GM23338 (cell line): Measurements from ENCODE around the gene CREB3L2. TPM values are rescaled to one million over a fixed set of nuclear protein-coding genes. Genes with fewer than 3 reads are reported as not detected.

Experiments
- ATAC-seq: fragments of 200-7000 bp; cut with Tn5 transposase; 3 replicates; pipeline ENCODE4 v1.9.1; 2020
- DNase-seq: peaks from one replicate; pipeline ENCODE4 v3.0.0-alpha.2; 2015; ENCODE audit warnings: low spot score
- H2AFZ ChIP-seq: fragments of 200-600 bp; sonication (generic); 2 replicates; pipeline ENCODE4 v1.8.0; 2016; ENCODE audit warnings: antibody characterized with exemption, mild to moderate bottlenecking, moderate library complexity
- H3F3A ChIP-seq: fragments of 200-600 bp; sonication (generic); replicated peaks from 2 replicates; pipeline ENCODE4 v1.8.0; 2017; ENCODE audit warnings: antibody characterized with exemption, mixed run types, low read depth
- H3K27ac ChIP-seq: fragments of 200-600 bp; sonication (generic); 2 replicates; pipeline ENCODE4 v1.6.1; 2016; ENCODE audit warnings: low read depth
- H3K27me3 ChIP-seq: fragments of 200-600 bp; sonication (generic); 2 replicates; pipeline ENCODE4 v1.8.0; 2016; ENCODE audit warnings: mild to moderate bottlenecking, mixed run types, moderate library complexity; ENCODE audit not compliant: insufficient read depth
- H3K36me3 ChIP-seq: fragments of 200-600 bp; sonication (generic); 2 replicates; pipeline ENCODE4 v1.8.0; 2016; ENCODE audit warnings: mild to moderate bottlenecking; ENCODE audit not compliant: insufficient read depth
- H3K4me1 ChIP-seq: fragments of 200-600 bp; sonication (generic); 2 replicates; pipeline ENCODE4 v1.8.0; 2016; ENCODE audit warnings: mild to moderate bottlenecking, moderate library complexity; ENCODE audit not compliant: insufficient read depth
- H3K4me2 ChIP-seq: fragments of 200-600 bp; sonication (generic); 2 replicates; pipeline ENCODE4 v1.7.1; 2017; ENCODE audit warnings: mixed run types
- H3K4me3 ChIP-seq: fragments of 200-600 bp; sonication (generic); 2 replicates; pipeline ENCODE4 v1.6.1; 2016; ENCODE audit warnings: mixed run types
- H3K79me2 ChIP-seq: fragments of 200-600 bp; sonication (generic); replicated peaks from 2 replicates; pipeline ENCODE4 v1.8.0; 2017; ENCODE audit warnings: mild to moderate bottlenecking; ENCODE audit not compliant: insufficient read depth
- H3K9me2 ChIP-seq: fragments of 200-600 bp; sonication (generic); 2 replicates; pipeline ENCODE4 v1.8.0; 2017; ENCODE audit not compliant: insufficient read depth
- H4K20me1 ChIP-seq: fragments of 200-600 bp; sonication (generic); replicated peaks from 2 replicates; pipeline ENCODE4 v1.8.0; 2017; ENCODE audit warnings: mild to moderate bottlenecking; ENCODE audit not compliant: insufficient read depth
- H3K27ac Mint-ChIP-seq: 2 replicates; pipeline ENCODE4 v1.8.0; 2020; ENCODE audit warnings: inconsistent platforms, mild to moderate bottlenecking, moderate library complexity, mixed read lengths
- H3K27me3 Mint-ChIP-seq: 3 replicates; pipeline ENCODE4 v1.8.0; 2022; ENCODE audit warnings: low read depth, mild to moderate bottlenecking, moderate library complexity, mixed read lengths, inconsistent platforms; ENCODE audit not compliant: insufficient read depth, poor library complexity
- H3K36me3 Mint-ChIP-seq: 3 replicates; pipeline ENCODE4 v1.8.0; 2021; ENCODE audit warnings: low read depth, mild to moderate bottlenecking, inconsistent platforms, moderate library complexity, mixed read lengths
- H3K4me1 Mint-ChIP-seq: 3 replicates; pipeline ENCODE4 v1.8.0; 2020; ENCODE audit warnings: mild to moderate bottlenecking, inconsistent platforms, mixed read lengths
- H3K4me3 Mint-ChIP-seq: 3 replicates; pipeline ENCODE4 v1.8.0; 2021; ENCODE audit warnings: moderate library complexity, mild to moderate bottlenecking, inconsistent platforms, mixed read lengths
- H3K9me3 Mint-ChIP-seq: 3 replicates; pipeline ENCODE4 v1.8.0; 2020; ENCODE audit warnings: moderate library complexity, mild to moderate bottlenecking, inconsistent platforms, mixed read lengths
- CREB1 ChIP-seq: fragments of 250-450 bp; sonication (Bioruptor Pico); IDR thresholded peaks from 2 replicates; pipeline ENCODE4 v1.5.0; 2020; ENCODE audit warnings: low read depth, mild to moderate bottlenecking, moderate library complexity
- EZH2 ChIP-seq: fragments of 200-600 bp; sonication (generic); IDR thresholded peaks from one replicate; pipeline ENCODE4 v1.8.0; 2017; ENCODE audit warnings: antibody characterized with exemption, mild to moderate bottlenecking, low read depth; ENCODE audit not compliant: unreplicated experiment
- EZH2phosphoT487 ChIP-seq: fragments of 200-600 bp; sonication (generic); IDR thresholded peaks from one replicate; pipeline ENCODE4 v1.8.1; 2018; ENCODE audit warnings: antibody characterized with exemption; ENCODE audit not compliant: unreplicated experiment
- JUNB ChIP-seq: IDR thresholded peaks from one replicate; pipeline ENCODE4 v1.6.1; 2016; ENCODE audit warnings: antibody characterized with exemption; ENCODE audit not compliant: unreplicated experiment
- NANOG ChIP-seq: IDR thresholded peaks from 2 replicates; pipeline ENCODE4 v1.6.1; 2016; ENCODE audit warnings: antibody characterized with exemption, borderline replicate concordance
- STAT1 ChIP-seq: IDR thresholded peaks from one replicate; pipeline ENCODE4 v1.6.1; 2016; ENCODE audit warnings: antibody characterized with exemption; ENCODE audit not compliant: unreplicated experiment
- ZNF114 ChIP-seq: fragments of 250-450 bp; sonication (Bioruptor Pico); IDR thresholded peaks from 2 replicates; pipeline ENCODE4 v1.5.0; 2020; ENCODE audit warnings: mild to moderate bottlenecking, moderate library complexity
- ZNF331 ChIP-seq: fragments of 250-450 bp; sonication (Bioruptor Pico); IDR thresholded peaks from 2 replicates; pipeline ENCODE4 v1.5.0; 2020; ENCODE audit warnings: low read depth, mild to moderate bottlenecking, moderate library complexity
- ZNF462 ChIP-seq: fragments of 250-450 bp; sonication (Bioruptor Pico); IDR thresholded peaks from 2 replicates; pipeline ENCODE4 v1.5.0; 2020; ENCODE audit warnings: mild to moderate bottlenecking, moderate library complexity
- polyA plus RNA-seq: library from polyadenylated mRNA; unstranded; fragments of >200 nt; fragmentation: Nextera tagmentation; extraction: Ambion mirVana; gene quantifications from 2 replicates; pipeline ENCODE4 v1.2.1, GENCODE V29; 2016
- total RNA-seq: library from RNA; depleted of rRNA; stranded (reverse); fragments of >200 nt; shearing (Covaris generic); gene quantifications from 2 replicates; pipeline ENCODE4 v1.2.3, GENCODE V29; 2014

Gene CREB3L2
- total and polyA plus RNA-seq, 2 experiments from 2014 or later: 14.5 to 27.1 TPM

GRCh38 chr7:137937202-137937560 lies 64.7 kb downstream of the CREB3L2 start (continued):
- TF ChIP-seq ZNF462 (CRISPR knock-in tag): no peak
- no peak for TF ChIP-seq ZNF331 (CRISPR knock-in tag)
- no peak for TF ChIP-seq EZH2
- TF ChIP-seq CREB1 (CRISPR knock-in tag): no peak
- TF ChIP-seq EZH2phosphoT487: no peak
- TF ChIP-seq JUNB: no peak

- H3K36me3 ChIP-seq: no peaks in the 10 kb centered on the region
- peaks cover 10% of the 10 kb centered on the region for H4K20me1 ChIP-seq
- H3K27me3 ChIP-seq: no peaks in the 10 kb centered on the region
- no peak for TF ChIP-seq STAT1
- no peak for TF ChIP-seq ZNF331 (CRISPR knock-in tag)
- TF ChIP-seq NANOG: no peak
- TF ChIP-seq EZH2phosphoT487: no peak
- no peak for TF ChIP-seq ZNF114 (CRISPR knock-in tag)
- TF ChIP-seq CREB1 (CRISPR knock-in tag): no peak
- H3K27me3 Mint-ChIP-seq: no peaks in the 10 kb centered on the region
- peaks cover 99% of the 10 kb centered on the region for H3K79me2 ChIP-seq
- DNase-seq (no peak), ATAC-seq (peak; percentile 58)
- no peak overlapping the region for H2AFZ ChIP-seq
- H3K27ac Mint-ChIP-seq: no peak overlapping the region; the same call in 1 of the 2 replicates
- peaks cover 8% of the 10 kb centered on the region; the same call in 1 of the 2 replicates for H3K9me2 ChIP-seq
- no peak overlapping the region for H3K4me3 ChIP-seq
- peaks cover 46% of the 10 kb centered on the region for H3K4me1 ChIP-seq
- H3K4me3 Mint-ChIP-seq: no peak overlapping the region
- H3K36me3 Mint-ChIP-seq: no peaks in the 10 kb centered on the region
- no peaks in the 10 kb centered on the region for H3F3A ChIP-seq
- H3K4me2 ChIP-seq: no peak overlapping the region; the same call in 1 of the 2 replicates
- no peaks in the 10 kb centered on the region for H3K9me3 Mint-ChIP-seq
- peaks cover 28% of the 10 kb centered on the region for H3K4me1 Mint-ChIP-seq
- H3K27ac ChIP-seq: peak overlapping the region; percentile 64
These were observed 65.2 kb downstream of the CREB3L2 start for GRCh38 chr7:137936509-137937201.
